Posterior cingulate gyrus (tissue), 11 donors: Measurements from ENCODE around the gene NKPD1.

Source experiments
- DNase-seq, 10 donors: peaks; one replicate each; pipeline versions ENCODE4 v3.0.0 to v3.0.0-alpha.2; 2020 to 2021; ENCODE audit warnings: mixed read lengths in 3 of 10
- intact Hi-C: fragments of 100-400 bp; cut with DNase I; formaldehyde crosslinking; loops from one replicate; pipeline ENCODE4 v1.15.1; 2023

The NKPD1 gene, protein sequence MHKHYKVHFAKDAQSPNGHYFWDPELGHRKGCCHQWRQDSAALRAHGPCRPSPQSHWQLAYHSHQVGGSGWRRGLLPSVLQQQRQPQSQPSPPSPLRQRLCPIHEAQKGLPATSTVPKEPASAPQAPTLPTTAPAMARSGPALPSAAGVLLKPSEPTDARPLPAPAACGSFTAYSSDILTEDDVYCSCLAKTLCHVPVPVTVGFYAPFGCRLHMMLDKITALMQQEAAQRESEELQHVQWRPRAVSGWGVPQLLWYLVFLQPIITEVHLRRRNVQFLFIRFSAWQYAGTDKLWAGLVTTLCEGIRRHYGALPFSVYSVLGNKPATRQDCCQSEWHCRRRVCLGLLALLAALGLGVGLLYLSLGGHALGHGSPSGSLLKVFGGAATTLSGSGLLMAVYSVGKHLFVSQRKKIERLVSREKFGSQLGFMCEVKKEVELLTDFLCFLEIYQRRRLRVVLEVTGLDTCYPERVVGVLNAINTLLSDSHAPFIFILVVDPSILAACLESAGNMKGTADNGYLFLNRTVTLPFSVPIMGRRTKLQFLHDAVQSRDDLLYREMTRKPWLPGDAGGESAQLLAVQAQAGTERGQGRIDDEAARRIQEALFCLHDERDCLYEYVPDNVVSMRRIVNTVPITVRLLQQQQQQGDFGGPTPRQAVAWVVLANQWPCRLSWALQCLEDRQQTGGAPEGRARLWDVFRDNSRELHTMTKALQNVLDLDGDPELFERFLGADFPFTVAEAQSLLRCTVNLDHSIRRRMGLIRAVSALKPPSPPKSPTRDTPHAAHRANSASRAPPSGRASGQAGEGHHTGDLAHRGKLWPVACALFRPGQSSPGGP

DNA sequence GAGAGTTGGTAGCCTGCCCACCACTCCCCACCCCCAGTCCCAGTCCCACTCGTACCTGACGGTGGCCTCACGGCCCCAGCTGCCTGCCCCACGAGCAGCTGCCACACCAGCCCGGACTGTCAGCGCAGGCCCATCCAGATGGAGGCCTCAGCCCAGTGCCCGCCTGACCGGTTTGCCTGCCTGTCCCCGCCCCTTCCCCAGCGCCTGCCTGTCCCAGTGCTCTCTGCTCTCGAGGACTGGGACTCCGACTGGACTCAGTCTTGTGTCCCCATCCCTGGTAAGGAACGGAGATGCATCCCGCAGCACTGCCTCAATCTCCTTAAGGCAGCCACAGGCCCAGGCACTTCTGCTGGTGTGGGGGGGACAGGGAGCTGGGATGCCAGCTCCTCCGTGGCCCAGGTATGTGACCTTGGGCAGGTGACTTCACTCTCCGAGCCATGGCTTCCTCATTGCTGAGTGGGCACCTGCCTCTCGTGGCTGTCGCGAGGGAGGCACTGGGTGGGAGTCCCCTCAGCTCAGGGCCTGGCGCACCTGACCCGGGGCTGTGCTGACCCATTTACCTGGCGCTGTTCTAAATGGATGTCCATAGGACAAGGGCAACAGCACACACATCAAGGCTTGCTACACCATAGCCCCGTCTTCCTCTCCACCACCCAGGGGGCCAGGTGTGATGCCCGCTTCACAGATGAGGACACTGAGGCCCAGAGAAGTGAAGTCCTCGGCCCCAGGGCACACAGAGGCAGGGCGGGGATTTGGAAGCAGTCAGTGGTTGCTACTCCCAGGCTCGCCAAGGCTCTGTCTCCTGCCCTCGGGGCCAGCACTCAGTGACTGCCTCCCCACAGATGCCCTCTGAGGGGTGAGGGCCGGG, at the start of gene NKPD1:
Gene NKPD1, minus strand, starts transcription at position 113 of the 868 bp plus-strand sequence. CDS start 832 bp downstream, outside the sequence.
- intact Hi-C loops = no loop called here
- no peak for DNase-seq

DNA sequence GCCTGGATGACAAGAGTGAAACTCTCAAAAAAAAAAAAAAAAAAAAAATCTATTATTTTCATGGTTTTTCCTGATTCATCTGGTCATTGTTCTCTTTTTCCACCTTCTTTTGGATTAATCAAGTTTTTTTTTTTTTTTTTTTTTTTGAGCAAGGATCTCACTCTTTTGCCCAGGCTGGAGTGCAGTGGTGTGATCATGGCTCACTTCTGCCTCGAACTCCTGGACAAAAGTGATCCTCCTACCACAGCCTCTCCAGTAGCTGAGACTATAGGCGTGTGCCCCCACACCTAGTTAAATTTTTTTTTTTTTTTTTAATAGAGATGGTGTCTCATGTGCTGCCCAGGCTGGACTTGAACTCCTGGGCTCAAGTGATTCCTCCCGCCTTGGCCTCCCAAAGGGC, 45.5 kb upstream of the NKPD1 start:
- intact Hi-C loops = no loop called here
- DNase-seq = no peak

DNA sequence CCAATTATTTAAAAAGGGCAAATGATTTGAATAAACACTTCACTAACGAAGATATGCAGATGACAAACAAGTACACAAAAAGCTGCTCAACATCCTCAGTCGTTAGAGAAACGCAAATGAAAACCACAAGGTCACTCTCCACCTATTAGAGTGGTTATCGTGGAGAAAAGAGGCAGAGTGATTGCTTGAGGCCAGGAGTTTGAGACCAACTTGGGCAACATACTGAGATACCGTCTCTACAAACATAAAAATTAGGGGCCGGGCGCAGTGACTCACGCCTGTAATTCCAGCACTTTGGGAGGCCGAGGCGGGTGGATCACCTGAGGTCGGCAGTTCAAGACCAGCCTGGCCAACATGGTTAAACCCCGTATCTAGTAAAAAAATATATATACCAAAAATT, 45.0 kb upstream of the NKPD1 start:
- DNase-seq = no peak
- intact Hi-C loops = no loop called here

DNA sequence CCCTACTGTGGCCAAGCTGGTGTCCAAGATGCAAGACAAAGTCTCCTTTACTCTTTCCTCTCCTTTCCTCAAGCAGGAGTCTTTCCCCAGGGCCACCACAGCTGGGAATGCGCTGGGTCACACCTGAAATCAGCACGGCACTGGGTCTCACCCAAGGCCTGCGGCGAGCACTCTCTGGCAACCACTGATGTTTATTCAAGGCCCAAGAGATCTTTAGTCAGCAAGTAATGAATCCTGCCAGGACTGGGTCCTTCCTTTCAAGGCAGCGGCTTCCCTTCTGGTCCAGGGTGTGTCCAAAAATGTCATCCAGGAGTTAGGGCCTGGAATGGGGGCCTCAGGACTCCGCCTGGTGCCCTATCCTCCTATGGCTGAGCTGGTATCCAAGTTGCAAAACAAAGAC, 41.9 kb upstream of the NKPD1 start:
- intact Hi-C loops = loop anchor here (5.0 kb wide), 1 partner anchor 135 kb away; no protein-coding TSS in a partner anchor
- no peak for DNase-seq

DNA sequence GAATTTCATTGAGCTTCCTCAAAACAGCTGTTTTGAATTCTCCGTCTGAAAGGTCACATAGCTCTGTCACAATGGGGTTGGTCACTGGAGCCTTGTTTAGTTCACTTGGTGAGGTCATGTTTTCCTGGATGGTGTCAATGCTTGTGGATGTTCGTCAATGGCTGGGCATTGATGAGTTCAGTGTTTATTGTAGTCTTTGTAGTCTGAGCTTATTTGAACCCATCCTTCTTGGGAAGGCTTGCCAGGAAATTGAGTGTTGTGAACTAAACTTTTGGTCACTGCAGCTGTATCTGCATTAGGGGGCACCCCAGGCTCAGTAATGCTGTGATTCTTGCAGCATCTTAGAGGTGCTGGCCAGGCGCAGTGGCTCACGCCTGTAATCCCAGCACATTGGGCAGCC, 39.8 kb upstream of the NKPD1 start:
- intact Hi-C loops = loop anchor here (5.0 kb wide), 1 partner anchor 137 kb away; no protein-coding TSS in a partner anchor
- DNase-seq = peak in 6 of 10 donors; percentile 17 to 92 (median 34)

DNA sequence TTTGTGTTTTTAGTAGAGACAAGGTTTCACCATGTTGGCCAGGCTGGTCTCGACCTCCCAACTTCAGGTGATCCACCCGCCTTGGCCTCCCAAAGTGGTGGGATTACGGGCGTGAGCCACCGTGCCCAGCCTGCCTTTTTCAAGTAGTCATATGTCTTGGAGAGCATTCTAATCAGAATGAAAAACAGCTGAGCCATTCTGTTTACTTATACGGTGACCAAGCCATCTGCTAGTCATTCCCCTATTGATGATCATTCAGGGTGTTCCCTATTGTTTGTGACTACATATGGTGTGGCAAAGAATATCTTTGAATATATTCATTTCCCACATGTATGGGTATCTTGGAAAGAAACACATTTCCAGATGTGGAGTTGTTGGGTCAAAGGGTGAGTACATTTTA, 35.0 kb upstream of the NKPD1 start:
- intact Hi-C loops = no loop called here
- DNase-seq = no peak

DNA sequence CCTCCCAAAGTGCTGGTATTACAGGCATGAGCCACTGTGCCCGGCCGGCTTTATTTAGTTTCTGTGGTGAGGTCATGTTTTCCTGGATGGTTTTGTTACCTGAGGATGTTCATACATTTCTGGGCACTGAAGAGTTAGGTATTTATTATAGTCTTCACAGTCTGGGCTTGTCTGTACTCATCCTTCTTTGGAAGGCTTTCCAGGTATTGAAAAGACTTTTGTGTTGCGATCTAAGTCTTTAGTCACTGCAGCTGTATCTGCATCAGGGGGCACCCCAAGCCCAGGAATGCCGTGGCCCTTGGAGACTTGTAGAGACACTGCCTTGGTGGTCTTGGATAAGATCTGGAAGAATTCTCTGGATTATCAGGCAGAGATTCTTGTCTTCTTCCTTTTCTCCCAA, 30.6 kb upstream of the NKPD1 start:
- DNase-seq = no peak
- intact Hi-C loops = no loop called here

DNA sequence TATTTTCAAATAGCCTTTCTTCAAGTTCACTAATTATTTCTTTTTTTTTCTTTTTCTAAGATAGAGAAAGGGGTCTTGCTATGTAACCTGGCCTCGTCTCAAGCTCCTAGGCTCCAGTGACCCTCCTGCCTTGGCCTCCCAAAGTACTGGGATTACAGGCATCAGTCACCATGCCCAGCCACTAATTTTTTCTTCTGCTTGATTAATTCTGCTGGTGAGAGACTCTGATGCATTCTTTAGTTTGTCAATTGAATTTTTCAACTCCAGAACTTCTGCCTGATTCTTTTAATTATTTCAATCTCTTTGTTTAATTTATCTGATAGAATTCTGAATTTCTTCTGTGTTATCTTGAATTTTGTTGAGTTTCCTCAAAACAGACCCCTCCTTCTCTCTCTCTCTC, 29.2 kb upstream of the NKPD1 start:
- no peak for DNase-seq
- intact Hi-C loops = no loop called here

DNA sequence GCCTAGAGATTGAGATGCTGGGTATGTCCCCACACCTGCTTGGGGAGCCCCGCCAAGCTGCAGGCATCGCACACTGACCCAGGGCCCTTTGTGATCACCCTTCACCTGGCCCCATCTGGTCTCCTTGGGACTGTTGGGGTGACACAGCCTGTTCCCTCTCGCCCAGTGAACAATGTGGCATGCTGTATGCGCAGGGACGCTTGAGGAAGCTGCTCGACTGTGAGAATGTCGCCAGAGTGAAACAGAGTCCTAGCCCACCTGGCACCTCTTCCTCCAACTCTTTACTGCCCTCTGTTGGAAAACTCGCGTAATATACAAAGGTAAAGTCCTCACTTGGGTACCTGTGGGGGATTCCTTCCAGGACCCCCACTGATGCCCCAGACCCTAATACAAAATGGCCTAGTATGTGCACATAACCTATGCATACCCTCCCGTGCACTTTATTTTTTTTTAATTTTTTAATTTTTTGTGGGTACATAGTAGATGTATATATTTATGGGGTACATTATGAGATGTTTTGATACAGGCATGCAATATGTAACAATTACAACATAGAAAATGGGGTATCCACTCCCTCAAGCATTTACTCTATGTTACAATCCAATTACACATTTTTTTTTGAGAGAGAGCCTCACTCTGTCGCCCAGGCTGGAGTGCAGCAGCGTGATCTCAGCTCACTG, 26.8 kb upstream of the NKPD1 start:
- intact Hi-C loops = no loop called here
- no peak for DNase-seq

DNA sequence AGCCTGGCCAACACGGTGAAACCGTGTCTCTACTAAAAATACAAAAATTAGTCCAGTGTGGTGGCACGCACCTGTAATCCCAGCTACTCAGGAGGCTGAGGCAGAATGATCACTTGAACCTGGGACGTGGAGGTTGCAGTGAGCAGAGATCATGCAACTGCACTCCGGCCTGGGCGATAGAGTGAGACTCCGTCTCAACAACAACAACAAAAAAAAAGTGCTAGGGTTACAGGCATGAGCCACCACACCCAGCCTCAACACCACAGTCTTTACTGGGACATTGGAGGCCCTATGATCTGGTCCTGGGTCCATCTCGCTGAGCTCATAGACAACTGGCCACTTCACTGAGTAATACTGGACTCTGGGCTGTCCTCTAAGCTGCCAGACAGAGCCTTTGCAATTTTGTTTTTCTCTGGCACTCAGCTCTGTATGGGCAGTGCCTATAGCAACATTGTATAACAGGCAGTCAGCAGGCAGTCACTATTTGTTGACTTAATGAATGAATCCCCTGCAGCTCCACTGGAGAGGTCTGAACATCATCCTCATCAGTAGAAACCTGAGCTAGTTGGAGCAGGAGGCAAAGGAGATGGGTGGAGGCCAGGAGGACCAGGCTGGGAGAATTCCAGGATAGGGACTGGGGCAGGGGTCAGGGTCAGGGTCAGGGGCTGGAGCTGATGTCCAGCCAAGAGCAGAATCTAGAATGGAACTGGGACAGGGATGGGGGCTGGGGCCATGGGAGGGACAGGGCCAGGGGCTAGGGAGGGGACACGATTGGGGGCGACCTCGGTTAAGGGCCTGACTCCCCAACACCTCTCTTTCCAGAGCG, 25.9 kb upstream of the NKPD1 start:
- no peak for DNase-seq
- intact Hi-C loops = no loop called here

DNA sequence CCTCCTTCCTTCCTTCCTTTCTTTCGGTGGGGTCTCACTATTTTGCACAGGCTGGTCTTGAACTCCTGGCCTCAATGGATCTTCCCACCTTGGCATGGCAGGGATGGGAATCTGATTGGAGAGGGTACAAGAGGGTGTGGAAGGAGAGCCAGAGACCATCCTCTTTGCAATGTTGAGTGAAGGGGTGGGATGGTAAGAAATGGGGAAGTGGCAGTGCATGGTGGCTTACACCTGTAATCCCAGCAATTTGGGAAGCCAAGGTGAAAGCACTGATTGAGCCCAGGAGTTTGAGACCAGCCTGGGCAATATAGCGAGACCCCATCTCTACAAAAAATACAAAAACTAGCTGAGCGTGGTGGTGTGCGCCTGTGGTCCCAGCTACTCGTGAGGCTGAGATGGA, 23.3 kb upstream of the NKPD1 start:
- DNase-seq = no peak
- intact Hi-C loops = no loop called here

DNA sequence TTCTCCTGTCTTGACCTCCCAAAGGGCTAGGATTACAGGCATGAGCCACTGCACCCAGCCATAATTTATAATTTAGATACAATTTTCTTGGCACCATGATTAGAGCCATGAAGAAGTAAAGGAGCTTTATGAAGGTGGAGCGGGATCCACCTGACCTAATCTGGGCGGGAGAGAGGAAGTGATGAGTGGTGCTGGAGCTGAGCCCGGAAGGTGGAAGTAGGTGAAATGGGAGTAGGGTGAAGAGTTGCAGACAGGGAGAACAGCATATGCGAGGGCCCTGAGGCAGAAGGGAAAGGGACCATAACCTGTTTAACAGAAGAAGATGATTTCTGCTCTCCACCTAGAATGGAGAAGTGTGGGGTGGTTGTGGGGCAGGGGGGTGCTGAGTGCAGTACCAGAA, 22.0 kb upstream of the NKPD1 start:
- intact Hi-C loops = no loop called here
- DNase-seq = no peak

DNA sequence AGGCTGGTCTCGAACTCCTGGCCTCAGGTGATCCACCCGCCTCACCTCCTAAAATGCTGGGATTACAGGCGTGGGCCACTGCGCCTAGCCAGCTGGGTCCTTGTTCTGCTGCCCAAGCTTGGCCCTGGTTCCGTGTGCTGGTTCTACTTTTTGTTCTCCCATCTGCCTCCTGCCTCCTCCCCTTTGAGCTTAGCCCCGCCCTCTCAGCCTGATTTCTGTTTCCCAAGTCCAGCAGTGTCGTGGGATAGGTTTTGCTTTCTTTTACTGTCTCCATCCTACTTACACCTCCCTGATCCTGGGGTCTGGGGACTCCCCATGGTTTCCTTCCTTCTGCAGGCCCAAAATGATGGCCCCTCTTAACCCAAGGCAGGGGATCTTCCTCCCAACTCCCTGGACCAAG, 20.2 kb upstream of the NKPD1 start:
- no peak for DNase-seq
- intact Hi-C loops = no loop called here

DNA sequence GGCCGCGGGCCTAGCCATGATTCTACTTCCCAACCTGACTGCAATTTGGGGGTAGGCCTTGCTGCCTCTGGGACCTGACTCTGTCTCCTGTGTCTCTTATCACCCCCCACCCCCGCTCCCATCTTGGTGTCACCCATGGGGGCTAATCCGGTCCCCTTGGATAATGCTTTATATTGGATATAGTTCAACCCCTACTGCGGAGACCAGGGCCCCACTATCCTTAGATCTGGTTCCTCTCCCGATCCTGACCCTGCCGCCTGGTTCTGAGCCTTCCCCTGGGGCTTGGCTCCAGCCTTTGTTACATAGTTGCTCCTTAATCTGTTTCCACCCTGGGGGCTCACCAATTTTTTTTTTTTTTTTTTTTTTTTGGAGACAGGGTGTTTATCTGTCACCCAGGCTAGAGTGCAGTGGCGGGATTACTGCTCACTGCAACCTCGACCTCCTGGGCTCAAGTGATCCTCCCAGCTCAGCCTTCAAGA, 19.1 kb upstream of the NKPD1 start:
- DNase-seq = no peak
- intact Hi-C loops = no loop called here

DNA sequence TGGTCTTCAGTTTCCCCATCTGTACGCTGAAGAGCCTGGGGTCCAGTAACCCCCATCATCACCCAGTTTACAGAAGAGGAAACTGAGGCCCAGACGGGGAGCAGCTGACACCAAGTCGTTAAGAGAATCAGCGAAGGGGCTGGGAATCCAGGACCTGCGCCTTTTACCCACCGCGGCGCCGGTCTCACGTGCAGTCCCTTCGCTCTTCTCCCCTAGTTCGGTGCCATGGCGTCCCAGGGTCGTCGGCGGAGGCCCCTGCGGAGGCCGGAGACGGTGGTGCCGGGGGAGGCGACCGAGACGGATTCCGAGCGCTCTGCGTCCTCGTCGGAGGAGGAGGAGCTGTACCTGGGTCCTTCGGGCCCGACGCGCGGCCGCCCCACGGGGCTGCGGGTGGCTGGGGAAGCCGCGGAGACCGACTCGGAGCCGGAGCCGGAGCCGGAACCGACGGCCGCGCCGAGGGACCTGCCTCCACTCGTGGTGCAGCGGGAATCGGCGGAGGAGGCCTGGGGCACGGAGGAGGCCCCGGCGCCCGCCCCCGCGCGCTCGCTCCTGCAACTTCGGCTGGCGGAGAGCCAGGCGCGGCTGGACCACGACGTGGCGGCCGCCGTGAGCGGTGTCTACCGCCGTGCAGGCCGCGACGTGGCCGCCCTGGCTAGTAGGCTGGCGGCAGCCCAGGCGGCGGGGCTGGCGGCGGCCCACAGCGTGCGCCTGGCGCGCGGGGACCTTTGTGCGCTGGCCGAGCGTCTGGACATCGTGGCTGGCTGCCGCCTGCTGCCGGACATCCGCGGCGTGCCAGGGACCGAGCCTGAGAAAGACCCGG, 18.5 kb upstream of the NKPD1 start:
- intact Hi-C loops = no loop called here

DNA sequence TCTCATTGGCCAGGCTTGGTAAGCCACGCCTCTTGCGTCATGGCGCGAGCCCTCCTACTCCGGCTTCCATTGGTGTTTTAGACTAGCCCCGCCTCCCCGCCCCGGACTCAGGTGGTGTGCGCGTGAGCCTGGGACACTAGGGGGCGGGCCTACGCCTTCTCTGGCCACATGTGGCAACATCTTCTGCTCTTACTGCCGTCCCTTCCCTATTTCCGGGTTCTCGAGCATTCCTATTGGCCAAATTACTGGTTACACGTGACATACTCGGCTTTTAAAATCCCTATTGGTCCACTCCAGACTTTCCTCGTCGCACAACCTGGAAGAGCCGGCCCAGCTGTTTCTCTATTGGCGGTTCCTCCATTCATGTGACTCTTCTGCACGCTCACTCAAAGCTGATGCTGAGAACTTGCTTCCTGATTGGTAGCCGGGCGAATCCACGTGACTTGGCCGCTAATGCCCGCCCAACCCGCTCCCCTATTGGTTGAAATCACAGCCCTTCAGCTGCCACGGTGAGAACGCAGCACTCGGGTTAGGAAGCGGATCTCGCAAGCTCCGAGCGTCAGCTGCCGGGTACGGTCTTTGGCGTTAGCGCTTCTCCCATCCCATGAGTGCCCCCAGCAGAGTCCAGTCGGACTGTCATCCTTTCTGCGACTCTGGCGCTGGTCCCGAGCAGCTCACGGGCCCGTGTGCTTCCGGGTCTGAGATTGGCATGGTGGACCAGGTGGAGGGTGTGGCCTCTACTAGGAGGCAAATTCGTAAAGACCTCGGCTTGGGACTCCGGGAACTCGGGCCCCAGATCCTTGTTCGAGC, 17.7 kb upstream of the NKPD1 start, which contains the start of gene BLOC1S3:
Gene BLOC1S3, plus strand, starts transcription at position 523 of the 810 bp plus-strand sequence. CDS start 513 bp downstream, outside the sequence.
- peak; percentile 99 to 100 (median 99) for DNase-seq
- intact Hi-C loops = loop anchor here (1.0 kb wide), 1 partner anchor 87 kb away; no protein-coding TSS in a partner anchor

More for the DNA sequence above, 18.5 kb upstream of the NKPD1 start:
- DNase-seq = peak in 1 of 10 donors; percentile 27

DNA sequence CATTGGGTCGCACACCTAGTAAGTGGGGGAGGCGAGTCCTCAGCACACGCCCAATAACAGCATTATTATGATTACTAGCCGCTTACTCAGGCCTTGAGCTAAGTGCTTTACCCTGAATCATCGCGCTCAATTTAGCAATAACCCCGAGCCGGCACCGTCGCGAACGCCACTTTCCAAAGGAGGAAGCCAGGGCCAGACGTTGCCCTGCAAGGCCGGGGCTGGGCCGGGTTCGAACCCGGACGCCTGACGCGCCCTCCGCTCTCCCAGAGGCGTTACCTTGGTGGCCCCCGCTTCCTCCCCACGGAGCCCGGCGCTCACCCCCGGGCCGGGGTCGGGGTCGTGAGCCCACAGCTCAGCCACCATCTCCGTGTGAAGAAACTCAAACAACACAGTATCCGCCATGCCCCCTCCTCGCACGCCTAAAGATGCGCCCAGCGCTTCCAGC, 17.1 kb upstream of the NKPD1 start, which contains the start of gene TRAPPC6A:
Gene TRAPPC6A, minus strand, starts transcription at position 421 of the 445 bp plus-strand sequence. Its CDS starts 19 bp downstream, at position 402.
- intact Hi-C loops = loop anchor here (1.0 kb wide), 1 partner anchor 87 kb away; no protein-coding TSS in a partner anchor
- no peak for DNase-seq
